HG03432 (cell line): ENCODE results near the gene AMH.
"Not testable (repeated sequence)": the region's sequence is repeated elsewhere in the genome, so short reads cannot be mapped to it uniquely, and the experiment has no call there.

ENCODE experiments used
- ATAC-seq: cut with Tn5 transposase; IDR thresholded peaks from one replicate; pipeline ENCODE4 v1.9.1; 2021; ENCODE audit warnings: mild to moderate bottlenecking, moderate library complexity; ENCODE audit not compliant: unreplicated experiment

Gene AMH

DNA sequence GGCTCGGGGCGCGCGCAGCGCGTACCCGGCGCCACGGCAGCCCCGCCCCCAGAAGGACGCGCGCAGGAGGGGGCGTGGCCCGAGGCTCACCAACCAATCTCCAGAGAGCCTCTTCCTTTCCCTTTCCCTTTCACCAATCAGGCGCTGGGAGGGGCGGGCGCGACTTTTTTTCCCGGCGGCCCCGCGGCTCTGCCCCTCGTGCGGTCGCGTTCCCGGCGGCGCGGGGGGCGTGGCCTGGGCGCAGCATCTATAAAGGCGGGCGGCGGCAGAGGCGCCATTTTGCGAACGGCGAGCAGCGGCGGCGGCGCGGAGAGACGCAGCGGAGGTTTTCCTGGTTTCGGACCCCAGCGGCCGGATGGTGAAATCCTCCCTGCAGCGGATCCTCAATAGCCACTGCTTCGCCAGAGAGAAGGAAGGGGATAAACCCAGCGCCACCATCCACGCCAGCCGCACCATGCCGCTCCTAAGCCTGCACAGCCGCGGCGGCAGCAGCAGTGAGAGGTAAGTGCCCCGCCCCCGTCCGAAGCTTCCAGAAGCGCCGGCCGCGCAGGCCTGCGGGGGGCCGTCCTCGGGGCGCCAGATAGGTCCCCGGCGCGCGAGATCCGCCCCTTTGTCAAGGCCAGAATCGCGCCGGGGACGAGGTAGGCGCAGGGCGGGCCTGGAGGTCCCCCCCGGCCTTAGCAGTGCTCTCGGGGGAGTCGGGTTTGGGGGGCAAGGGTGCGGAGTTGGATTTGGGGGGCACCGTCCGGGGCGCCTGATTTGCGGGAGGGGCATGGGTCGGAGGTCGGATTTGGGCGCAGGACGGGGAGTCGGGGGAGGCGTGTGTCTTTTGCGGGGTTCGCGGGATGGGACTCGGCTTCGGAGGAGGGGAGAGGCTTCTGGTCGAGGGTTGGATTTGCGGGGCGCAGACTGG is 20.4 kb downstream of the AMH start:
- ATAC-seq = peak; percentile 62

DNA sequence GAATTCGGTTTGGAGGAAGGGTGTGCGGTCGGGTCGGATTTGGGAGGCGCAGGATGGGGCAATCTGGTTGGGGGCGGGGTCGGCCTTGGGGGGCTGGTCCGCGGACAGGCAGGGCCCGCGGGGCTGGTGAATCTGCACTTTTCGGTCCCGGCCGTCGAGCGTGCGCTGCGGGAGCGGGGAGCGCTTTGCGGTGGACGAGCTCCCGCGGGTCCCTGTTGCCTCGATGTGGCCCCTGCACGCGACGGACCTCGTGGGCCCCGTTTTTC is 21.0 kb downstream of the AMH start:
- no peak for ATAC-seq

DNA sequence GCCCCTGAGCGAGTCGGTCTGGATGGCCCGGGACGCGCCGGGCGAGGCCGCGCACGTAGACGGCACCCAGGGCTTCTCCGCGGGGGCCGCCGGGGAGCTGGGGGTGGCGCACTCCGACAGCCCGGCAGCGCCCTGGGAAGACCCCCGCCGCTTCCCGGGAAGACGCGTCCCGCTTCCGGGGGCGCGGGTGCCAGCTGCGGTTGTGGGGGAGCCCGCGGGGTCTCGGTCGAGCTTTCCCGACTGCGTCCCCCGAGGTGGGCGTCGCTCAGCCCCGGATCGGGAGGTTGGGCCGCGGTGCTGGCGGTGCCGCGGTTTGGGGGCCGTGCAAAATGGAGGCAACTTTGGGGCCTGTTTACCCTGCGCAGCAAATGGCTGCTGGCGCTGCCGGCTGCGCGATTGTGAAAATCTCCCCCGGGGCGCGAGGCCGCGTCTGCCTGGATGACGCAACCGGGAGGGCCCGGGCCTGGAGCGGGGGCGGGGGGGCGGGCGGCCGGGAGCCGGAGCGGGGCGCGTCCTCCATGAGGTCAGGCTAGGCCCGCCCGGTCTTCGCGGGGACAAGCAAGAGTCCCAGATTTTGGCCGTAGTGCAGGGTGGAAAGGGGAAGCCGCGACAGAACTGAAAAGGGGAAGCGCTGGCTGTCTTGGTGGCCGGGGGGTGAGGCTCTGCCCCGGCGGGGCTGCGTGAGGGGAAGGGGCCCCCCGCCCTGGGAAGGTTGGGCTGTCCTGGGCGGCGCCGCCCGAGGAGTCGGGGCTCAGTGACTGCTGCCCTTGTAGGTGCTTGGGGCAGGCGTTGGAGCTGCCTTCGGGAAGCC is 21.5 kb downstream of the AMH start:
- no peak for ATAC-seq

DNA sequence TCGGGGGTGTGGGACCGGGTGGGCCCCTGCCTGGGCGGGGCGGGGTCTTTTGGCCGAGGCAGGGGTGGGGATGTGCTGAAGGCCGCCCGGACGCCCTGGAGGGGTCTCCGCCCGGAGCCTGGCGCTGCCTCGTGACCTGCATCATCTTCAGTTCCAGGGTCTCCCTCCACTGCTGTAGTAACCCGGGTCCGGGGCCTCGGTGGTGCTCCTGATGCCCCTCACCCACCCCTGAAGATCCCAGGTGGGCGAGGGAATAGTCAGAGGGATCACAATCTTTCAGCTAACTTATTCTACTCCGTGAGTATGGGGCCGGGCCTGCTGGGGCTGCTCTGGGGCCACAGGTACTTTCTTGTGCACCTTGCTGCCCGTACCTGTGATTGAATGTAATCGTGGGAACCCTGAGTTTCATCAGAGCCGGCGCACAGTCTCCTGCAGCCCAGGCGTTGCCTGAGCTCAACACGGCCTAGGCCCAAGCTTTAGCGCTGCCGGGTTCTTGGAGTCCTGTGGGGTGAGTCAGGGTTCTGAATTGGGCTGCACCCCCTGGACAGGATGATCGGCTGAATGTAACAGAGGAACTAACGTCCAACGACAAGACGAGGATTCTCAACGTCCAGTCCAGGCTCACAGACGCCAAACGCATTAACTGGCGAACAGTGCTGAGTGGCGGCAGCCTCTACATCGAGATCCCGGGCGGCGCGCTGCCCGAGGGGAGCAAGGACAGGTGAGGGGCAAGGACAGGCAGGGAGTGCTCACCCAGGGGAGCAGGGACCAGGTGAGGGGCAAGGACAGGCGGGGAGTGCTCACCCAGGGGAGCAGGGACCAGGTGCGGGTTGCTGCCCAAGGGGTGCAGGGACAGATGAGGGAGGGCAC is 22.3 kb downstream of the AMH start:
- ATAC-seq = no peak

DNA sequence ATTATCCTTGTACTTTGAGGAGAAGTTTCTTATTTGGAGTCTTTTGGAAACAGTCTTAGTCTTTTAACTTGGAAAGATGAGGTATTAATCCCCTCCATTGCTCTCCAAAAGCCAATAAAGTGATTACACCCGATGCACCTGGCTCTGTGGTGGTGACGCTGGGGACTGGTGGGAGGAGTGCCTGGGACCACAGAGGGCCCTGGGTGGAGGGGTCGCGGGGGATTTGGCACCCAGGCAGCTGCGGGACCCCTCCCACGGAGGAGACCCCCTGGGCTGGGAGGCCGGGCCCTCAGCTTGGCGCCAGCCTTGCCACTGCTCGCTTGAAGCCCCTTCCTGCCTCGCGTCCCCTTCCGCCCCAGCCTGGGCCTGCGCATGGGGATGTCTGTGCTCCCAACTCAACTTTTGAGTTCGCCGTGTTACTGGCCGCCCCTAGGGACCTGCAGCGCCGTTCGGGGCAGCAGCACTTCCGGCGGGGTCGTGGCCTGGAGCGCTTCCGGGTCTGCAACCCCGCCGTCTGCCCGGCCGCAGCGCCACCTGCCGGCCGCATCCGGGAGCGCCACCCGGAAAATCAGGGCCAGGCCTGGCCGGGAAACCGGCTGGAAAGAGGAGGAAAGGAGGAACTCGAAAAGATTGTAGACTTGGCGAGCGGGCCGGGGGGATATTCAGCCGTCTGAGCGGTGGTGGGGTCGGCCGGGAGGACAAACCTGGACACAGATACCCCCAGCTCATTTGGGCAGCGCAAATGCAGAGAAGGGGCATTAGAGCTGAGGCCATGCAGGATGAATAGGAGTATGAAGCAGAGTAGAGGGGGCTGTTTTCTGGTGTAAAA is 24.4 kb downstream of the AMH start:
- peak; percentile 38 for ATAC-seq

DNA sequence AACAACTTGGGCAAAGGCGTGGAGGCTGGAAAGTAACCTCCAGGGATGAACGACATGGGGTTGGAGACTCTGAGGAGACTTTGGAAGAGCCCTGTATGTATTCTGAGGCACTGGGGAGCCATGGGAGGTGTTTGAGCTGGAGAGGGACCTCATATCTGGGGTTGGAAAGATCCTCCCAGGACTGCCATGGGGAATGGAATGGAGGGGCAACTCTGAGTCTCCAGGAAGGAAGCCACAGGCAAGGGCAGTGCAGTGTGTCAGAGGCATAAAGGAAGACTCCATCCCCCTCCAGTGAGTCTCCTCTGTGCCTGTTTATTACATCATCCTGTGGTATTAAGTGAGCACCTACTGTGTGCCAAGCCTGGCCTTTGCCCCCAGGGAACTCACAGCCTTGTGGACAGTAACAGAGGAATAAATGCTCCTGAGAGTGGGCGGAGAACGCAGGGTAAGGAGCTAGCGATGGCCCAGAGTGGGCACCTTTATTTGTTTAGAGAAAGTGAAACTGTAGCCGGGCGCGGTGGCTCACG is 25.1 kb downstream of the AMH start:
- no peak for ATAC-seq

DNA sequence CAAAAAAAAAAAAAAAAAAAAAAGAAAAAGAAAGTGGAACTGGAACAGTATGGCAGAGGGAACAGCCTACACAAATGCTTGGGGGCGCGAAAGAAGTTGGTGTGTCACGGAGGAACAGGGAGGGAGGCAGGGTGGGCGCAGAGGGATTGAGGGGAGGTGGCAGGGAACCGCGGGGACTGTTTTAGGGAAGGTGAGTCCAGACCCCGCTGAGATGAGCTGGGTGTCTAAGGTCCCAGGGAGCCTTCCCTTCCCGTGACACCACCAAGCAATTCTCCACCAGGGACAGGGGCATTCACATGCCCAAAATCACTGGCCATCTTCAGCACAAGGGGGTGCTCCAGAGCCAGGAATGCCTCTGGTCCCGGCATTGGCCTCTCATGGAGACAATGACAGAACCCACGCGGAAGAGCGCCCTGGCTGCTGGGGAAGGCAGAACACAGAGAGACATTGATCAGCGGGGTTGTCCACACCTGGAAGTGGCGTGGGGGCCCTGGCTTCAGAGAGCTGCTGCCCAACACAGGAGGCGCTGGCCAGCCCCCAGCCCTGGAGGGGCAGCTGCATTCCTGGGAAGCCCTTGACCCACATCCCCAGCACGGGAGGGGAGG is 25.9 kb downstream of the AMH start:
- ATAC-seq = no peak

DNA sequence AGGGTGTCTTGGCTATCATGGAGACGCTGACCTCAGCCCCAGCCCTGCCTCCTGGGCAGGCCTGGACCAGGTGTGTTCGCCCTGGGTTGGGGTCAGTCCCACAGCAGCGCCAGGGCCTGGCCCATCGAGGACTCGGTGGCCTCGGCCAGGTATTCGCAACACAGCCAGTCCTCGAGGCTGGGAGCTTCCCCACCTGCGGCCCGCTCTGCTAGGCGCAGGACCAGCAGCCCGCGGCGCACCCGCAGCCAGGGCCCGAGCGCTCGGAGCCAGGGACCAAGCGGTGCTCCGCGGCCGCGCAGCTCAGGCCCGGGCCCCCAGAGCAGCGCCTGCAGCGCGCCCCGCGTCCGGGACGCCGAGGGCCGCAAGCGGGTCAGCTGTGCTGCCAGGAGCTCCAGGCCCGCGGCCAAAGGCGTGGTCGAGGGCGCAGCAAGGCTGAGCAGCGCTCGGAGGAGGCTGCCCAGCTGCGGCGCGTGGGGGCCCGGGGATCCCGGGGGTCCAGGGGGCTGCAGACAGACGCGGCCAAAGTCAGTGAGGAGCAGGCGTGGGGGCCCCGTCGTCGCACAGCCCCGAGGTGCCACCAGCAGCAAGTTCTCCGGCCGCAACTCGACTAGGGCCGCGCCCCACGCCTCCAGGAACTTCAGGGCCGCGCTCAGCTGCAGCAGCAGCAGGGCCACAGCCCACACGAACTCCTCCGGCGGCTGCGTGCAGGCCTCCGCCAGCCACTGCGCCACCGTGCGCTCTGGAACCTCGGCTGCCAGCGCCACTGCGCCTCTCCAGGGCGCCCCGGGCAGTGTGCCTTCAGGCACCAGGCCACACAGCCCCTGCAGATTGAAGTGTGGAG is 26.7 kb downstream of the AMH start:
- ATAC-seq = no peak

DNA sequence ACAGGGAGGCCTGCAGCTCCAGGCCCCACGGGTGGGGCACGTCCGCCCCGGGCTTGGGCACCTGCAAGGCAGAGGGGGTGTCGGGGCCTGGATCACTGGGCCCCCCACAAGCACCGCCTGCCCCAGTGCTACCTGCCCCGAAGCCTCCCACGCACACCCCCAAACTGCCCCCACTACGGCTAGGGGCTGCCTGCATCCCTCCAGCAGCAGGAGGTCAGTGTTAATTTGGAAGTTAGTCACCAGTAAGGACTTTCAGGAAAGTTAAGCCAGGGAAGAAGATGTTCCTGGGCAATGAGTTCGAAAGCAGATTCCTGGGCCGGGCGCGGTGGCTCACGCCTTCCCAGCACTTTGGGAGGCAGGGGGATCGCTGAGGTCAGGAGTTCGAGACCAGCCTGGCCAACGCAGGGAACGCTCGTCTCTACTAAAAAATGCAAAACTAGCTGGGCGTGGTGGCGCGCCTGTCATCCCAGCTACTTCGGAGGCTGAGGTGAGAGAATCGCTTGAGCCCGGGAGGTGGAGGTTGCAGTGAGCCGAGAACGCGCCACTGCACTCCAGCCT is 27.4 kb downstream of the AMH start:
- ATAC-seq = no peak

DNA sequence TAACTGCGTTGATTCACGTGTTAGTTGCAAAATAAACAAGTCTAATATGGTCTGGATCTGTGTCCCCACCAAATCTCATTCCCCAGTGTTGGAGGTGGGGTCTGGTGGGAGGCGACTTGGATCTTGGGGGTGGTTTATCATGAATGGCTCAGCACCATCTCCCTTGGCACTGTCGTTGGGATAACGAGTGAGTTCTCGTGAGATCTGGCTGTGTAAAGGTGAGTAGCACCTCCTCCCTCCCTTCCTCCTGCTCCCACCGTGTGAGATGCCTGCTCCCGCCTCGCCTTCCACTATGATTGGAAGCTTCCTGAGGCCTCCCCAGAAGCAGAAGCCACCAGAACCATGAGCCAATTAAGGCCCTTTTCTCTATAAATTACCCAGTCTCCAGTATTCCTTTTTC is 28.0 kb downstream of the AMH start:
- ATAC-seq = no peak

DNA sequence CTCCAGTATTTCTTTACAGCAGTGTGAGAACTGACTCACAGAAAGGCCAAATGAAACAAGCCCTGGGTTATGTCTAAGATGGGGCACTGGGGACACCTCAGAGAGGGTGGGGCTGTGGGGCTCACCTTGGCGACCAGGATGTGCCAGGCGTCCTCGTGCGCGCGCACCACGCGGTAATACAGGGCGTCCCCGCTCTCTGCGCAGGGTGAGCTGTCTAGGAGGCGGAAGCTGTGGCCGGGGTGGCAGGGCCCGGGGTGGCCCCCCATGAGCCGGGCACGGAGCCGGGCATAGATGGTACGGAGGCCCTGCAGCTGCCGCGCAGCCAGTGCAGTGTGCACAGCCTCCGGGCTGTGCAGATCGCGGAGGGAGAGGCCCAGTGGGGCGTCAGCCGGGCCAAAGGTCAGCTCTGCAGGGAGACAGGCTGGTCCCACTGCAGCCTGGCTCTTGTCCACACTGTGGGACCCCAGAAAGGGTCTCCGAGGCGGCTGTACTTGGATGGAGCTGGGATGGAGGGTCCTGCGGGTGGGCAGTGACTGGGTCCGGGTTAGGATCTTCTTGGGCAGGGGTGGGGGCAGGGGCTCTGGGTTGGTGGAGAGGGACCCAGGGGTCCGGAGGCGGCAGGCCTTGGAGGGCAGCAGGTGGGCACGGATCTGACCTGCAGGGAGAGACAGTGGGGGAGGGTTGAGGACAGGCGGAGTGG is 29.5 kb downstream of the AMH start:
- no peak for ATAC-seq

DNA sequence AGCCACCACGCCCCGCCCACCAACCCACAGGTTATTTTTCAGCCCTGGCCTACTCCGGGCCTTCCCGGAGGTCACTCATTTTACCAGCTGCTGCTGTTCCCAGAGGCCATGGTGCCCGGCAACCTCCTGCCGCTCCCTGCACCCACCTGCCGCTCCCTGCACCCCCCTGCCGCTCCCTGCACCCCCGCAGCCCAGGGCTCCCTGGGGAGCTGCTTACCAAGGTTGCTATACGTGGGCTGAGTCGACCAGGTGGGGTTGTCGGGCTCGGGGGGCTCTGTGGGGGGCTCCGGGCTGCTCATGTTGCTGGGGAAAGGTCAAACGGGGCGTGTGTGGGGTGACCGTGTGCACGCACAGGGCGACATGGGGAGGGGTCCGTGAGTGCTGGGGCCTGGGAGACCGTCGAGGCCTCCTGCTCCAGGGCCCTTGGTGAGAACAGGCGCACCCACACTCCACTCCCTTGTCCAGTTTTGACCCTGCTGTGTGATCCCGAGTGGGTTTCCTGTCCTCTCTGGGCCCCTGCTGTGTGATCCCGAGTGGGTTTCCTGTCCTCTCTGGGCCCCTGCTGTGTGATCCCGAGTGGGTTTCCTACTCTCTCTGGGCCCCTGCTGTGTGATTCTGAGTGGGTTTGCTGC is 31.6 kb downstream of the AMH start:
- no peak for ATAC-seq

DNA sequence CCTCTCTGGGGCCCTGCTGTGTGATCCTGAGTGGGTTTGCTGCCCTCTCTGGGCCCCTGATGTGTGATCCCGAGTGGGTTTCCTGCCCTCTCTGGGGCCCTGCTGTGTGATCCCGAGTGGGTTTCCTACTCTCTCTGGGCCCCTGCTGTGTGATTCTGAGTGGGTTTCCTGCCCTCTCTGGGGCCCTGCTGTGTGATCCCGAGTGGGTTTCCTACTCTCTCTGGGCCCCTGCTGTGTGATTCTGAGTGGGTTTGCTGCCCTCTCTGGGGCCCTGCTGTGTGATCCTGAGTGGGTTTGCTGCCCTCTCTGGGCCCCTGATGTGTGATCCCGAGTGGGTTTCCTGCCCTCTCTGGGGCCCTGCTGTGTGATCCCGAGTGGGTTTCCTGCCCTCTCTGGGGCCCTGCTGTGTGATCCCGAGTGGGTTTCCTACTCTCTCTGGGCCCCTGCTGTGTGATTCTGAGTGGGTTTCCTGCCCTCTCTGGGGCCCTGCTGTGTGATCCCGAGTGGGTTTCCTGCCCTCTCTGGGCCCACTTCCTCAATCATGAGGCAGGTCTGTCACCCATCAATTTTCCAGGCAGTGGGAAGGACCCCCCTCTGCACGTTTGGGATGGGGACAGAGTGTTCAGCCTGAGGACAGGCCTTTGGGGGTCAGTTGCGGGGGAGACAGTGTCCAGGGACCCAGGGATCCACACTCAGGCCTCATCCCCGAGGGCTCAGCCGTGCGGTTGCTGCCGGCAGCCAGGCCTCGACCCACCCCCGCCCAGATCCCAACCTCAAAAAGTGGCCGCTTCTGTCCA is 32.3 kb downstream of the AMH start:
- ATAC-seq = not testable (repeated sequence)

DNA sequence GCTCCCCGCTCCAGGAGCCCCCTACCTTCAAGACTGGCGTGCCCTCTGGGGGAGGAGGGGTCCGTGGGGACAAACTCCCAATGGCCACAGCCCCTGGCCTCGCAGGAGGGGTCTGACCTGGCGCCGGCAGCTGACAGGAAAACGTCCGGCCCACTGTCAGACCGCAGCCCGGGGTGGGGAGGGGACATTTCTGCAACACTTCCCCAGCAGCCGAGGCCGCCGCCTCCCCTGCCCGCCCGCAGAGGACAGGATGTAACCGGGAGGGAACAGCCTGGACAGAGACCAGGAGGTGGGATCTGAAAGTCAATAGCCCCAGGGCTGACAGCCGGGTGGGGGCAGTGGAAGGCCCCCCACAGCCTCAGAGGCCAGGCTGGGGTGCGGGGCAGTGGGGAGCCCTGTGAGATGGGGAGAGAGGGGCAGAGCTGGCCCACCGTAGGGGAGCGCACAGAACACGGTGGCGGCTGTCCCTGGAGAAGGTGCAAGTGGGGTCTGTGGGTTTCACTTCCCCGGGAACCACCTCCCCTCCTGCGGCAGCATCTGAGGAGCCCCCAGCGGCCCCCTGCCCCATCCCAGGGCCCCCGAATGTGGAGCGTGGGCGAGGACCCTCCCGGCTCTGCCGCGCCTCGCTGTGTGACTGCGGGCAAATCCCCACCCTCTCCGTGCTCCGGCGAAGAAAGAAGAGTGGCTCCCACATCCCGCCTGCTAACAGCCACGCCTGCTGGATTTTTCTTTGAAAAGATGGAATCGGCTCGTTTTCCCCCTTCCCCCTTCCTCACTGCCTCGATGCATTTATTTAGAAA is 33.1 kb downstream of the AMH start, which contains the start of gene PEAK3:
Gene PEAK3 (minus strand): TSS at position 114 of the 800 bp plus-strand sequence. CDS start 1,244 bp downstream, outside the sequence.
- ATAC-seq = no peak

DNA sequence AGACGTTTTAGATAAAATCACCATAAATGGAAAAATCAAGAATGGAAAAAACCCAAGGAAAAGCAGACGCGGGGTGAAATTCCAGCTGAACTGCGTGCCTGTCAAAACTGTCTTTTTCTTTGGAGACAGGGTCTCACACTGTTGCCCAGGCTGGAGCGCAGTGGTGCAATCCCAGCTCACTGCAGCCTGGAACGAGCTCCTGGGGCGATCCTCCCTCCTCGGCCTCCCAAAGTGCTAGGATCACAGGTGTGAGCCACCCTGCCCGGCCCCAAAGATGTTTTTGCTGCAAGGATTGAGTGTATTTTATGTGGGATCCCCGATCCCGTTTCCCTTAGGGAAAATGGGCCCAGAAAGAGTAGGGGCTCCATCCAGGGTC is 33.7 kb downstream of the AMH start:
- ATAC-seq = no peak
